Astrocyte (in vitro differentiated cells and primary cell): ENCODE data around the gene IFNA8.

Experiments
- EZH2 ChIP-seq: IDR thresholded peaks from 2 replicates; pipeline ENCODE4 v1.6.1; 2012; ENCODE audit warnings: mild to moderate bottlenecking, low read length, inconsistent platforms; ENCODE audit not compliant: insufficient read depth
- TF ChIP-seq, protein P1 (sequence below): IDR thresholded peaks from 2 replicates; pipeline ENCODE4 v1.5.1; 2011; ENCODE audit warnings: low read depth, mild to moderate bottlenecking, inconsistent platforms, low read length, moderate library complexity; ENCODE audit not compliant: insufficient read depth

DNA sequence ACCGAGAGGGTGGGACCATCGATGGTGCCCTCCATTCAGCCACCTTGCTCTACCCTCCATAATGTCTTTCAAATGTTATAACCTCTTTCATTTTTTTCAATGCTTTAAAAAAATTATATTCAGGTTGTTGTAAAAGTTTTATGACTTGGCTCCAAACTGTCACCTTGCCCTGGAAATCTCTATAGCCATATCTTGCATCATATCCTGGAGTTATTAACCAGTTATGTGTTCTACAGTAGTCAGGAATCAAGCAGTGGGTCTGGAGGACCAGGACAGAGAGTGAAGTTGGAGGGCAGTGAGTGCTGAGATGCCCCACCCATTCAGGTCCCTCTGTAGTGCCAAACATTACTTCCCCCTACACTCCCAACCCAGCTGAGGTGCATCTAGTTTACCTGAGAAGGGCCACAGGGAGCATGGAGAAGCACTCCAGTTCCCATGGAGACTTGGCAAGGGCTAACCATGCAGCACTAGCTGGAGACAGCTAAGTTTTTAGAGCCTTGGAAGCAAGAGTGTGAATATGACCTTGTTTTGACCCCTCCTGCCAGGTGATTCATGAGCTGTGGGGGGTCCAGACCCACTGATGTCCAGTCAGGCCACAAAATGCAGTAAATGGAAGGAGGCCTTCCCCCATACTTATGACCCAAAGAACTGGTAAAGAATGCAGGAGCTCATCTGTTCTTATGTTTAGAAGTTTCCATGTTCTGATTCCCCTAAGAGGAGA lies 5.5 kb downstream of the IFNA8 start:
- TF ChIP-seq, protein P1, sequence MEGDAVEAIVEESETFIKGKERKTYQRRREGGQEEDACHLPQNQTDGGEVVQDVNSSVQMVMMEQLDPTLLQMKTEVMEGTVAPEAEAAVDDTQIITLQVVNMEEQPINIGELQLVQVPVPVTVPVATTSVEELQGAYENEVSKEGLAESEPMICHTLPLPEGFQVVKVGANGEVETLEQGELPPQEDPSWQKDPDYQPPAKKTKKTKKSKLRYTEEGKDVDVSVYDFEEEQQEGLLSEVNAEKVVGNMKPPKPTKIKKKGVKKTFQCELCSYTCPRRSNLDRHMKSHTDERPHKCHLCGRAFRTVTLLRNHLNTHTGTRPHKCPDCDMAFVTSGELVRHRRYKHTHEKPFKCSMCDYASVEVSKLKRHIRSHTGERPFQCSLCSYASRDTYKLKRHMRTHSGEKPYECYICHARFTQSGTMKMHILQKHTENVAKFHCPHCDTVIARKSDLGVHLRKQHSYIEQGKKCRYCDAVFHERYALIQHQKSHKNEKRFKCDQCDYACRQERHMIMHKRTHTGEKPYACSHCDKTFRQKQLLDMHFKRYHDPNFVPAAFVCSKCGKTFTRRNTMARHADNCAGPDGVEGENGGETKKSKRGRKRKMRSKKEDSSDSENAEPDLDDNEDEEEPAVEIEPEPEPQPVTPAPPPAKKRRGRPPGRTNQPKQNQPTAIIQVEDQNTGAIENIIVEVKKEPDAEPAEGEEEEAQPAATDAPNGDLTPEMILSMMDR = no peak
- TF ChIP-seq EZH2 = no peak
